GM19193 (cell line): ENCODE results near the gene CWH43.

ENCODE experiments used
- POLR2A ChIP-seq: IDR thresholded peaks from 4 replicates; pipeline ENCODE4 v1.6.1; 2011; ENCODE audit not compliant: insufficient read depth, insufficient read length; ENCODE audit errors: extremely low read depth

Gene CWH43

GRCh38 chr4:48985976-48986653, at the start of gene CWH43:
Gene CWH43, plus strand, starts transcription at chr4:48986275. Its CDS starts 155 bp downstream, at chr4:48986430.
- no peak for TF ChIP-seq POLR2A

DNA sequence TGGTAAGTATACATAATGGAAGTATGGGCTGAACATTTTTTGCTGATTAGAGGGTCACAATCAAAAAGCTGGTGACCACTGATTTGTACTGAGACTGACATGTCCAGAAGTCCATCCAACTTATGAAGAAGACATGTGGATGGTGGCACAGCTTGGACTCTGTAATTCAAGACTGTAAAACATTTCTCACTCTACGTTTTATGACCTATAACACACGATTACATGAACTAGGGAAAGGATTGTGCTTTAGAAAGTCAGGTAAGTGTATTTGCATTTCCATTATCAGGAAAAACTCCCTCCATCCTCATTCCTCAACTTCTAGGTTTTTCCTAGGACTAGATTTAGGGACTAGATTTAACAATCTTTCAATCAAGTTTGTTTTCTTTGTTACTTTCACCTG, 49.0 kb upstream of the CWH43 start:
- no peak for TF ChIP-seq POLR2A

DNA sequence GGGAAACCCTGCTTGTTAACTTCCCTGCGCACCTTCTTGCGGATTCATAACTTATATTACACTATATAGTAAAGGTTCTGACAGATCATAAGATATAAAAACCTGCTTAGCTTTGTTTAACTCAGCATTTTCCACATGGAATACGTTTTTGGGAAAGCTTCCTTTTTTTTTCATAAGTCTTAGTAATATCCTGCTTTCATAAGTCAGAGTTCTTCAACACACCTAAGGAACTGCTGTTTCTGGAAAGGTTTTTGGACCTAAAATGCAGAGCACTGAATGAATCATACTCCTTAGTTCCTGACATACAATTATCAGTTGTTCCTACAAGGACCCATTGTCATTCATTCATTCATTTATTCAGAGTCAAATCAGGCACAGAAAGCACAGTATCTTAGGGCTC, 47.2 kb upstream of the CWH43 start:
- TF ChIP-seq POLR2A, result no peak

DNA sequence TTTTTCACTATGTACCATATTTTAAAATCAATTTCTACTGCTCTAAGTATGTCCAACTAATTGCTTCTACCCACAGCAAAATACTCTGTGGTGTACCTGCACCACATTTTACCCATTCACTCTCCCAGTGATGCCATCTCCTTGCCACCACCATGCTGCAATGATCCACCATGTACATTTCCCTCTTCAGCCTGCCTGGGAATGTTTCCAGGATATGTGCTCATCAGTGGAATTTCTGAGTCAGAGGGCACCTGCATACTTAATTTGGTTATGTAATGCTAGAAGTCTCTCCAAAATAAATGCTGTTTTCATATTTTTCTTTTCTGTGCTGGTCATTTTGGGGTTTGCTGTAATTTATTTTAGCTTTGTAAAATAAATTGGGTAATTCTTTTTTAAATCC, 46.3 kb upstream of the CWH43 start:
- TF ChIP-seq POLR2A, result no peak

DNA sequence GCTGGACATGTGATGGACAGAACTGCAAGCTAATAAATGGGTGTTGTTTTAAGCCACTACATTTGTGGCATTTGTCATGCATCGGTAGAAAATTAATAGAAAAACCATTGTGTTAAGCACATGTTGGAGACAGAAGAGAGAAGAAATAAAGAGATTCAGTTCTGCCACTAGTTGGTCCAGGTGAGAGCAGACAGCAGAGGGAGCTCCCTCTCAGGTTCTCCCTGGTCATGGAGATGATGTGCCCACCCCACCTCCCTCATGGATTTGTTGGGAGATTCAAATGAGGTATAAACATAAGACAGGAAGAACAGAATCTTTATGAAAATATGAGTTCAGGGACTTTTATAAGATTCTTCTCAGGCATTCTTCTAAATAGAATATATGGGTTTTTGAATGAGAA, 42.7 kb upstream of the CWH43 start:
- no peak for TF ChIP-seq POLR2A

GRCh38 chr4:48944252-48944651, 41.8 kb upstream of the CWH43 start:
- TF ChIP-seq POLR2A, result no peak

GRCh38 chr4:48944756-48945241, 41.3 kb upstream of the CWH43 start:
- no peak for TF ChIP-seq POLR2A

- TF ChIP-seq POLR2A, result no peak
Measured at GRCh38 chr4:48945981-48946380, 40.1 kb upstream of the CWH43 start.

GRCh38 chr4:48947731-48948130, 38.3 kb upstream of the CWH43 start:
- TF ChIP-seq POLR2A, result no peak

GRCh38 chr4:48949086-48949485, 37.0 kb upstream of the CWH43 start:
- TF ChIP-seq POLR2A, result no peak

DNA sequence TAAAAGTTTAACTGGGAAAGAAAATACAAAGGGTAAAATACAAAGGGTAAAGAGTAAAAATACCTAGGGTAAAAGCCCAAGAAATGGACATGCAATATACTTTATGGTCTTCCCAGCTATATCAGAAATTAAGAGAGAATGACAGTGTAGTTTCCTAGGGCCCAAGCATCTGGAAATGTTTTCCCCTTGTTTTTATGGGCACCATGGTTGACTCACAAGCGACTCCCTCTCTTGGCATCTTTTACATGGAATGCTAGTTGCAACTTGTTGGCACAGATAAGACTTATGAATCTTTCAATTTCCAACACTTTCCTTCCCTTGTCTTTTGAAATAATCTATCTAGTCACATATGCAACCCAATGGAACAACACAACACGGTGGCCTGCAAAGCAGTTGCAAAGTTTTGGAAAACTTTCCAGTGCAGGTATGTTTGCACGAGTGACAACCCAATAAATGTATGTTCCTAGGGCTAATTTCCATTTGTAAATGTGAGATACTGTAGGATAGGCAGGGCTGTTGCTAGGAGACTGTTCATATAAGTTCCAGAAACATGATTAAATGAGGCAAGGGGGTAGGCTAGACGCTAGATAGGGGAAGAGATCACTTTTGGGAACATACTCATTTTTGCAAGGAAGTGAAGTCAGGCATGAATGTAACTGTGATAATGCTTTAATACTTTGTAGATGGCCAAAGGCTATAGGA, 36.4 kb upstream of the CWH43 start:
- no peak for TF ChIP-seq POLR2A

DNA sequence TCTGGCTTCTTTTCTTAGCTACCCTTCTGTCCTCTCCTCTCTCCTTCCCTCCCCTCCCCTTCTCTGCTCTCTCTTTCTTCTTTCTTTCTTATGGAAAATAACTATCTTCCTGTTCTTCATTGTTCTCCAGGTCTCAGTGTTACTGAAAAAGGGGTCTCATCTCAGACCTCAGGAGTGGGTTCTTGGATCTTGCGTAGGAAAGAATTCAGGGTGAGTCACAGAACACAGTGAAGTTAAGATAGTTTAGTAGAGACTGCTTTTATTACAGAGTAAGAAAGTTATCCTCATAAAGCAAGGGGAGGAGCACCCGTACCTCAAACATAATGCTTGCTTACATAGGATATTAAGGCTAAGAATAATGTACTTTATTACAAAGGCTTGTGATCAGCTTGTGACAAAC, 31.8 kb upstream of the CWH43 start:
- no peak for TF ChIP-seq POLR2A

DNA sequence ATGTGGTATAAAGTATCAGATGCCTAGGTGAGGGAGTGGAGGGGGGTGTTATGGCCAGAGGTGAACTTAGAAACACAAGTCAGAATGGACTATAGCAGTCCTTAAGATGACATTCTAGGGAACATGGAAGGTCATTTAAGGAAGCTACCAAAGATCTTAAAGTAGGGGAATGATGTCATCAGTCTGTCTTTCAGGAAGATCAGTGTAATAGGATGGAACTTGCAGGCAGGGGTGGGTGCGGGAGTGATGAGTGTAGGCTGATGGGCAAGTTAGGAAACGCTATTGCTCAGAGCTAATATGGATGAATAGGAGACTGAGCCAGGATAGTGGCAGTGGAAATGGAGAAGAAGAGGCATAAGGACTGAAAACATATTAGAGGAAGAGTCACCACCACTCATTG, 27.5 kb upstream of the CWH43 start:
- TF ChIP-seq POLR2A, result no peak

DNA sequence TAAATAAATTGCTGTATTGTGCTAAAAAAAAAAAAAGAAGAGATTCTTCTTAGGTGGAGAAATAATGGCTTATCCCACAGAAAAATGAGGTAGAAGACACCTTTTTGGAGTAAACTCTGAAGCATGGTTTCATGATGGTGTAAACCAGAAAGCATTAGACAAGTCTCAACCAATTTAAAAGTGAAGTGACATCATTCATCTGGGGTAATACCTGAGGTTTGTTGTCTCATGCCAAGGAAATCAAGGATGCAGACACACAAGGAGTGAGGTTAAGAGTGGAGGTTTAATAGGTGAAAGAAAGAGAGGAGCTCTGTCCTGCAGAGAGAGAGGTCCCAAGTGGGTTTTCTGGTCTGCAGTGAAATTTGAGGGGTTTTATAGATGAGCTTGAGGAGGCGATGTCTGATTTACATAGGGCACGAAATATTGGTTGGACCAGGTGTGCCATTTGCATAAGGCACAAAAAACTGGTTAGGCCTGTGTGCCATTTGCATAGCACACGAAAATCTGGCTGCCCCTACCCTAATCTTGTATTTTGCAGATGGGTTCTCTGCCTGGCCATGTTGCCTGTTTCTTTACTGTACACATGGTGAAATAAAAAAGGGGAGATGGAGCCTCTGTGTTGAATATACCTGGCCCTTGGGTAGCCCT, 25.0 kb upstream of the CWH43 start:
- no peak for TF ChIP-seq POLR2A

- no peak for TF ChIP-seq POLR2A
Measured at GRCh38 chr4:48962636-48963035, 23.4 kb upstream of the CWH43 start.
